HEK293 (cell line): Measurements from ENCODE around the gene CD44.

Experiments used
- CTCF ChIA-PET: fragments of 350-600 bp; formaldehyde crosslinking; extraction: SDS; loops from one replicate; lab custom pipeline; 2021; ENCODE audit warnings: antibody characterized with exemption; lab: Yijun Ruan, JAX
- POLR2A ChIA-PET: fragments of 300-600 bp; formaldehyde crosslinking; extraction: SDS; loops from one replicate; lab custom pipeline; 2020; ENCODE audit warnings: antibody characterized with exemption, inconsistent platforms; lab: Yijun Ruan, JAX
- H3K27ac ChIP-seq: fragments of 200-500 bp; sonication (Bioruptor generic); 2 replicates; pipeline ENCODE4 v1.5.1; 2014; ENCODE audit warnings: low read depth, low read length, control low read depth, inconsistent platforms; ENCODE audit errors: extremely low read depth
- H3K36me3 ChIP-seq, 2 experiments: fragments of 200-500 bp in 1 of 2; sonication (Bioruptor generic) in 1 of 2; 1 replicate in 1 of 2; 2 replicates in 1 of 2; pipeline ENCODE4 v1.5.1; 2014 to 2017; ENCODE audit warnings: inconsistent platforms in 2 of 2, low read length in 2 of 2; ENCODE audit not compliant: control insufficient read depth in 2 of 2, insufficient read depth in 1 of 2
- H3K4me1 ChIP-seq: fragments of 200-500 bp; sonication (Bioruptor generic); 2 replicates; pipeline ENCODE4 v1.5.1; 2014; ENCODE audit warnings: mild to moderate bottlenecking, low read length, inconsistent platforms; ENCODE audit not compliant: control insufficient read depth, insufficient read depth
- H3K4me3 ChIP-seq: 2 replicates; pipeline ENCODE4 v1.5.1; 2011; ENCODE audit warnings: low read depth, mild to moderate bottlenecking, control low read depth, low read length, moderate library complexity
- H3K9me3 ChIP-seq: fragments of 200-500 bp; sonication (Bioruptor generic); 2 replicates; pipeline ENCODE4 v1.5.1; 2014; ENCODE audit warnings: low read depth, low read length, inconsistent platforms; ENCODE audit not compliant: control insufficient read depth, insufficient read depth
- HIC1 ChIP-seq: fragments of 450-650 bp; formaldehyde crosslinking; IDR thresholded peaks from 2 replicates; pipeline ENCODE4 v1.5.1; 2016; ENCODE audit warnings: missing biosample characterization, missing genetic modification characterization
- KLF10 ChIP-seq: fragments of 450-650 bp; IDR thresholded peaks from 2 replicates; pipeline ENCODE4 v1.5.1; 2018; ENCODE audit warnings: missing biosample characterization, mild to moderate bottlenecking, missing genetic modification characterization
- SP2 ChIP-seq: fragments of 450-650 bp; formaldehyde crosslinking; IDR thresholded peaks from 2 replicates; pipeline ENCODE4 v1.5.1; 2016; ENCODE audit warnings: missing biosample characterization, missing genetic modification characterization
- SP7 ChIP-seq: fragments of 450-650 bp; formaldehyde crosslinking; IDR thresholded peaks from 2 replicates; pipeline ENCODE4 v1.5.1; 2016; ENCODE audit warnings: missing biosample characterization, missing genetic modification characterization
- TRIM28 ChIP-seq: IDR thresholded peaks from 2 replicates; pipeline ENCODE4 v1.6.1; 2011; ENCODE audit warnings: low read length, control low read depth, borderline replicate concordance
- ZBTB1 ChIP-seq: fragments of 450-650 bp; formaldehyde crosslinking; IDR thresholded peaks from 2 replicates; pipeline ENCODE4 v1.5.1; 2016; ENCODE audit warnings: missing biosample characterization, missing genetic modification characterization
- ZNF157 ChIP-seq: fragments of 450-650 bp; formaldehyde crosslinking; IDR thresholded peaks from 2 replicates; pipeline ENCODE4 v1.5.1; 2016; ENCODE audit warnings: missing biosample characterization, missing genetic modification characterization
- ZNF2 ChIP-seq: fragments of 450-650 bp; formaldehyde crosslinking; IDR thresholded peaks from 2 replicates; pipeline ENCODE4 v1.5.1; 2016; ENCODE audit warnings: missing biosample characterization, missing genetic modification characterization
- ZNF660 ChIP-seq: fragments of 450-650 bp; IDR thresholded peaks from 2 replicates; pipeline ENCODE4 v1.5.1; 2018; ENCODE audit warnings: missing biosample characterization, mild to moderate bottlenecking, missing genetic modification characterization
- ZNF785 ChIP-seq: fragments of 450-650 bp; formaldehyde crosslinking; IDR thresholded peaks from 2 replicates; pipeline ENCODE4 v1.5.1; 2016; ENCODE audit warnings: missing biosample characterization, missing genetic modification characterization
- ZSCAN4 ChIP-seq: fragments of 450-650 bp; formaldehyde crosslinking; IDR thresholded peaks from 2 replicates; pipeline ENCODE4 v1.5.1; 2017; ENCODE audit warnings: missing biosample characterization, missing genetic modification characterization
- TF ChIP-seq, protein P1 (sequence below): fragments of 450-650 bp; formaldehyde crosslinking; IDR thresholded peaks from 2 replicates; pipeline ENCODE4 v1.5.1; 2016; ENCODE audit warnings: missing biosample characterization, missing genetic modification characterization, borderline replicate concordance
- TF ChIP-seq, protein P2 (sequence below): fragments of 450-650 bp; formaldehyde crosslinking; IDR thresholded peaks from 2 replicates; pipeline ENCODE4 v1.5.1; 2017; ENCODE audit warnings: missing biosample characterization, missing genetic modification characterization
- TF ChIP-seq, protein P3 (sequence below): fragments of 450-650 bp; formaldehyde crosslinking; IDR thresholded peaks from 2 replicates; pipeline ENCODE4 v1.5.1; 2016; ENCODE audit warnings: missing biosample characterization, missing genetic modification characterization

Gene CD44

GRCh38 chr11:35187996-35188395, 49.0 kb downstream of the CD44 start:
- ChIA-PET CTCF (interaction anchor here (1.2 kb wide), 1 partner anchor 11 kb away, joined by 5 read pairs; no protein-coding TSS in a partner anchor), POLR2A (no interaction called here)
- Histone ChIP-seq H3K4me3 (no peak overlapping the region), H3K9me3 (no peaks in the 10 kb centered on the region), H3K4me1 (no peaks in the 10 kb centered on the region), H3K27ac (no peak overlapping the region), H3K36me3 (no peaks in the 10 kb centered on the region)
- TF ChIP-seq, protein P1, sequence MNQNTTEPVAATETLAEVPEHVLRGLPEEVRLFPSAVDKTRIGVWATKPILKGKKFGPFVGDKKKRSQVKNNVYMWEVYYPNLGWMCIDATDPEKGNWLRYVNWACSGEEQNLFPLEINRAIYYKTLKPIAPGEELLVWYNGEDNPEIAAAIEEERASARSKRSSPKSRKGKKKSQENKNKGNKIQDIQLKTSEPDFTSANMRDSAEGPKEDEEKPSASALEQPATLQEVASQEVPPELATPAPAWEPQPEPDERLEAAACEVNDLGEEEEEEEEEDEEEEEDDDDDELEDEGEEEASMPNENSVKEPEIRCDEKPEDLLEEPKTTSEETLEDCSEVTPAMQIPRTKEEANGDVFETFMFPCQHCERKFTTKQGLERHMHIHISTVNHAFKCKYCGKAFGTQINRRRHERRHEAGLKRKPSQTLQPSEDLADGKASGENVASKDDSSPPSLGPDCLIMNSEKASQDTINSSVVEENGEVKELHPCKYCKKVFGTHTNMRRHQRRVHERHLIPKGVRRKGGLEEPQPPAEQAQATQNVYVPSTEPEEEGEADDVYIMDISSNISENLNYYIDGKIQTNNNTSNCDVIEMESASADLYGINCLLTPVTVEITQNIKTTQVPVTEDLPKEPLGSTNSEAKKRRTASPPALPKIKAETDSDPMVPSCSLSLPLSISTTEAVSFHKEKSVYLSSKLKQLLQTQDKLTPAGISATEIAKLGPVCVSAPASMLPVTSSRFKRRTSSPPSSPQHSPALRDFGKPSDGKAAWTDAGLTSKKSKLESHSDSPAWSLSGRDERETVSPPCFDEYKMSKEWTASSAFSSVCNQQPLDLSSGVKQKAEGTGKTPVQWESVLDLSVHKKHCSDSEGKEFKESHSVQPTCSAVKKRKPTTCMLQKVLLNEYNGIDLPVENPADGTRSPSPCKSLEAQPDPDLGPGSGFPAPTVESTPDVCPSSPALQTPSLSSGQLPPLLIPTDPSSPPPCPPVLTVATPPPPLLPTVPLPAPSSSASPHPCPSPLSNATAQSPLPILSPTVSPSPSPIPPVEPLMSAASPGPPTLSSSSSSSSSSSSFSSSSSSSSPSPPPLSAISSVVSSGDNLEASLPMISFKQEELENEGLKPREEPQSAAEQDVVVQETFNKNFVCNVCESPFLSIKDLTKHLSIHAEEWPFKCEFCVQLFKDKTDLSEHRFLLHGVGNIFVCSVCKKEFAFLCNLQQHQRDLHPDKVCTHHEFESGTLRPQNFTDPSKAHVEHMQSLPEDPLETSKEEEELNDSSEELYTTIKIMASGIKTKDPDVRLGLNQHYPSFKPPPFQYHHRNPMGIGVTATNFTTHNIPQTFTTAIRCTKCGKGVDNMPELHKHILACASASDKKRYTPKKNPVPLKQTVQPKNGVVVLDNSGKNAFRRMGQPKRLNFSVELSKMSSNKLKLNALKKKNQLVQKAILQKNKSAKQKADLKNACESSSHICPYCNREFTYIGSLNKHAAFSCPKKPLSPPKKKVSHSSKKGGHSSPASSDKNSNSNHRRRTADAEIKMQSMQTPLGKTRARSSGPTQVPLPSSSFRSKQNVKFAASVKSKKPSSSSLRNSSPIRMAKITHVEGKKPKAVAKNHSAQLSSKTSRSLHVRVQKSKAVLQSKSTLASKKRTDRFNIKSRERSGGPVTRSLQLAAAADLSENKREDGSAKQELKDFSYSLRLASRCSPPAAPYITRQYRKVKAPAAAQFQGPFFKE (tag by site-specific recombination), result no peak
- TF ChIP-seq HIC1 (tag by site-specific recombination) (no peak), SP7 (tag by site-specific recombination) (no peak), ZNF2 (tag by site-specific recombination) (no peak)

GRCh38 chr11:35190804-35191348, 51.9 kb downstream of the CD44 start:
- Histone ChIP-seq H3K36me3 (no peaks in the 10 kb centered on the region), H3K4me3 (no peak overlapping the region), H3K9me3 (no peaks in the 10 kb centered on the region), H3K4me1 (no peaks in the 10 kb centered on the region), H3K27ac (no peak overlapping the region)
- ChIA-PET CTCF (no interaction called here), POLR2A (no interaction called here)
- no peak for TF ChIP-seq ZBTB1 (tag by site-specific recombination)
- no peak for TF ChIP-seq ZNF660
- no peak for TF ChIP-seq TRIM28
- TF ChIP-seq, protein P2, sequence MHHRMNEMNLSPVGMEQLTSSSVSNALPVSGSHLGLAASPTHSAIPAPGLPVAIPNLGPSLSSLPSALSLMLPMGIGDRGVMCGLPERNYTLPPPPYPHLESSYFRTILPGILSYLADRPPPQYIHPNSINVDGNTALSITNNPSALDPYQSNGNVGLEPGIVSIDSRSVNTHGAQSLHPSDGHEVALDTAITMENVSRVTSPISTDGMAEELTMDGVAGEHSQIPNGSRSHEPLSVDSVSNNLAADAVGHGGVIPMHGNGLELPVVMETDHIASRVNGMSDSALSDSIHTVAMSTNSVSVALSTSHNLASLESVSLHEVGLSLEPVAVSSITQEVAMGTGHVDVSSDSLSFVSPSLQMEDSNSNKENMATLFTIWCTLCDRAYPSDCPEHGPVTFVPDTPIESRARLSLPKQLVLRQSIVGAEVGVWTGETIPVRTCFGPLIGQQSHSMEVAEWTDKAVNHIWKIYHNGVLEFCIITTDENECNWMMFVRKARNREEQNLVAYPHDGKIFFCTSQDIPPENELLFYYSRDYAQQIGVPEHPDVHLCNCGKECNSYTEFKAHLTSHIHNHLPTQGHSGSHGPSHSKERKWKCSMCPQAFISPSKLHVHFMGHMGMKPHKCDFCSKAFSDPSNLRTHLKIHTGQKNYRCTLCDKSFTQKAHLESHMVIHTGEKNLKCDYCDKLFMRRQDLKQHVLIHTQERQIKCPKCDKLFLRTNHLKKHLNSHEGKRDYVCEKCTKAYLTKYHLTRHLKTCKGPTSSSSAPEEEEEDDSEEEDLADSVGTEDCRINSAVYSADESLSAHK (tag by site-specific recombination), result no peak
- TF ChIP-seq ZNF785 (tag by site-specific recombination), result no peak
- no peak for TF ChIP-seq ZSCAN4 (tag by site-specific recombination)
- TF ChIP-seq ZNF157 (tag by site-specific recombination), result no peak
- TF ChIP-seq KLF10 (tag by site-specific recombination), result no peak
- TF ChIP-seq SP2 (tag by site-specific recombination), result no peak
- TF ChIP-seq, protein P3, sequence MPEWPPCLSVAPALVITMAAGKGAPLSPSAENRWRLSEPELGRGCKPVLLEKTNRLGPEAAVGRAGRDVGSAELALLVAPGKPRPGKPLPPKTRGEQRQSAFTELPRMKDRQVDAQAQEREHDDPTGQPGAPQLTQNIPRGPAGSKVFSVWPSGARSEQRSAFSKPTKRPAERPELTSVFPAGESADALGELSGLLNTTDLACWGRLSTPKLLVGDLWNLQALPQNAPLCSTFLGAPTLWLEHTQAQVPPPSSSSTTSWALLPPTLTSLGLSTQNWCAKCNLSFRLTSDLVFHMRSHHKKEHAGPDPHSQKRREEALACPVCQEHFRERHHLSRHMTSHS, result no peak
